GM04504 (cell line): ENCODE results near the gene TUBGCP6.

Experiments
- DNase-seq: peaks from one replicate; pipeline ENCODE4 v3.0.0-alpha.2; 2012; ENCODE audit warnings: low read depth

Gene TUBGCP6

DNA sequence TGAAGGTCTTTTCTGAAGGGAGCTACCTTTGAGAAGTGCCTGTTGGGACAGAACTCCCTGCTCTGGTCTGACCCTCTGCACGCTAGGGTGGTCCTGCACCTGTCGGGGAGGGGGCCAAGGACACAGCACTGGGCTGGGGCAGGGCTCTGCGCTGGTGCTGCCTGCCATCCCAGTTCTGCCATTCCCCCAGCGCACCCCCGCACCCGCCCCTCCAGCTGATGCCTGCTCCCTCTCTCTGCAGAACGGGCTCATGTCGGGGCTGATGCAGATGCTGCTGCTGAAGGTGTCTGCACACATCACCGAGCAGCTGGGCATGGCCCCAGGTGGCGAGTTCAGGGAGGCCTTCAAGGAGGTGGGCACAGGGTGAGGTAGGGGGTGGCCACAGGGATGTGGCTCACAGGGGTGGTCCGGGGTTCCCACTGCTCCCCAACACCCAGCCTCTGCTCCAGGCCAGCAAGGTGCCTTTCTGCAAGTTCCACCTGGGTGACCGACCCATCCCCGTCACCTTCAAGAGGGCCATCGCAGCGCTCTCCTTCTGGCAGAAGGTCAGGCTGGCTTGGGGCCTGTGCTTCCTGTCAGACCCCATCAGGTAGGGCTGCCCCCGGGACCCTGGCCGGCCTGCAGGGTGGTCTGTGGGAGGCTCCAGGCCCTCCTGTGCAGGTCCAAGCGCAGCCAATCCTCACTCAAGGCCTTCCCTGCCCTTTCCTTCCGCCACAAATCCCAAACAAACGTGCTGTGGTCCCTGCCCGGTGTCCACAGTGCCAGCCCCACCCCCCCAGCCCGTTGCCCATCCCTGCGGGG, 47.6 kb downstream of the TUBGCP6 start:
- DNase-seq = no peak

- no peak for DNase-seq
These were observed 48.6 kb downstream of the TUBGCP6 start for GRCh38 chr22:50196256-50196655.

- no peak for DNase-seq
These were observed 50.6 kb downstream of the TUBGCP6 start for GRCh38 chr22:50194037-50194805.

- DNase-seq = no peak
These were observed 51.2 kb downstream of the TUBGCP6 start for GRCh38 chr22:50193621-50194020.

DNA sequence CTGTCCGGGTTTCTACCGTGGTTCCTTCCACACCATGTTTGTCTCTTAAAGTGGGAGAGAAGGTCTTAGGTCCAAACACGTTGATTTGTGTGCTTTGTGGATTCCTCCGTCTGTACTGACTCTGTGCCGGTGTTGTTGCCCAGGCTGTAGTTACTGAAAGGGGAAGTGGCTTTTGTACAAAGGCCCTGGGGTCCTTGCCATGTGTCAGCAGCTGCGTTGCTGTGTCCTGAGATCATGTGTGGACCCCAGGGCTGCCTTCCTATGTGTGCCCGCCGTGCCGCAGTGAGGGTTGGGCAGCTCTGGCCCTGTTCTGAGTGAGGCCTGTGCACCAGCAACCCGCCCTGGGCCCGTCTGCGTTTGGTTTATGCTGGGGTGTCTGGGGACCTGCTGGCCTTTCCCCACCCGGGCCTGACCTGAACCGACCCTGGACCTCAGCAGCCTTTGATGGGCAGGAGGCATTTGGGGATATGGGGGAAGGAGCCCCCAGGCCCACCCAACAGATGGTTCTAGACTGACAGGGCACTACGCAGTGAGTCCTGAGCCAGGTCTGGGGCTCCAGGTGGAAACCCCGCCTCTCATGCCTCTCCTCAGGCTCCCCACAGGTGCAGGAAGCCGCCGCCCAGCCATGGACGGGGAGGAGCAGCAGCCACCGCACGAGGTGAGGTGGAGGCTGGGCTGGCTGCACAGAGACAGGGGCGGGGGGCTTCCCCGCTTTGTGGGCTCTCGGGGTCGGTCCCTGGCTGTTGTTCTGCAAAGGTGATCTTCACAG, 52.2 kb downstream of the TUBGCP6 start:
- DNase-seq = no peak

- DNase-seq = no peak
These were observed 53.7 kb downstream of the TUBGCP6 start for GRCh38 chr22:50190941-50191741.

DNA sequence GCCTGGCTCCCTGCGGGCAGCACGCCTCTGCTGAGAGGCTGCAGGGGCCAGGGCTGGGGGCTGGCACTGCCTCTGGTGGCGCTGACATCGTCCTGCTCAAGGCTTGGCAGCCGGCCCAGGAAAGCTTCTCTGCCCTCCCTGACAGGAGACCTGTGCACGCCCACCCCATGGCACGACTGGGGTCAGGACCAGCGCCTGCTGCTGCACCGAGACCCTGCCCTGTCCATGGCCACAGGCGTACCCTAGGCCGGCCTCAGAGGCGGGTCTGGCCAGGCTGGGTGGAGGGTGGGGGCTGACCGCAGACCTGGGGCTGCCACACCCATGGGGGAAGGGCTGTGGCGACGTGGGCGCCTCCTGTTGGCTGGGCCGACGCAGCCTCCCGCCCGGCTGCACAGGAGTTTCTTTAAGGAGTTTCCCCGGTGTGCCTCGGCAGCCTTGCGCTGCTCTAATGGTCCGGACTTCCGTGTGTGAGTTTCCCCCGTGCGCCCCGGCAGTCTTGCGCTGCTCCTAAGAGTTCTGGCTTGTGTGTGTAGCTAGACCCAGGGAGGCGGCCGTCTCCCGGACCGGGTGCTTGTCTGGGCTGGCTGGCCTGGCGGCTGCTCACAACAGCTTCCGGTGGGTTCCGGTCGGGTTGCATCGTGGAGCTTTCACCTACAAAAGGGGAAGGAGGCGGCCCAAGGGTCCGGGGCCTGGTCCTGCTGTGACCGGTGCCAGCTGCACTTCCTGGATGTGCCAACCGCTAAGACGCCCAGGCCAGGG, 54.5 kb downstream of the TUBGCP6 start:
- DNase-seq = no peak

DNA sequence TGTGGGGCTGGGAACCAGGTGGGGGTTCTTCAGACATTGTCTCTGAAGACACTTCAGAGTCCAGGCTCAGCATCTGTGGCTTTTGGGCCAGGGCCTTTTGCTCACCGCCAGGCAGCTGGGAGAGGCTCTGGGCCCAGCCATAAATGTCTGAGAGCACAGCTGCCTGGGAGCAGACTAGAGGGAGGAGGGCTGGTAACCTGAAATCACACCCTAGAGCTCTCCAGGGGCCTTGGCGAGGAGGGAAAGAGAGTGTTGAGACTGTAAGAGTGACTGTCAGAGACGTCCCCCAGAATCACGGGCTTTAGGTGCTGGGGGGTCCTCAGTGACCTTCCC, 55.0 kb downstream of the TUBGCP6 start:
- no peak for DNase-seq

GRCh38 chr22:50189184-50189848, 55.5 kb downstream of the TUBGCP6 start:
- no peak for DNase-seq

GRCh38 chr22:50188356-50188755, 56.5 kb downstream of the TUBGCP6 start:
- DNase-seq = no peak

GRCh38 chr22:50186761-50187523, 57.9 kb downstream of the TUBGCP6 start:
- no peak for DNase-seq

DNA sequence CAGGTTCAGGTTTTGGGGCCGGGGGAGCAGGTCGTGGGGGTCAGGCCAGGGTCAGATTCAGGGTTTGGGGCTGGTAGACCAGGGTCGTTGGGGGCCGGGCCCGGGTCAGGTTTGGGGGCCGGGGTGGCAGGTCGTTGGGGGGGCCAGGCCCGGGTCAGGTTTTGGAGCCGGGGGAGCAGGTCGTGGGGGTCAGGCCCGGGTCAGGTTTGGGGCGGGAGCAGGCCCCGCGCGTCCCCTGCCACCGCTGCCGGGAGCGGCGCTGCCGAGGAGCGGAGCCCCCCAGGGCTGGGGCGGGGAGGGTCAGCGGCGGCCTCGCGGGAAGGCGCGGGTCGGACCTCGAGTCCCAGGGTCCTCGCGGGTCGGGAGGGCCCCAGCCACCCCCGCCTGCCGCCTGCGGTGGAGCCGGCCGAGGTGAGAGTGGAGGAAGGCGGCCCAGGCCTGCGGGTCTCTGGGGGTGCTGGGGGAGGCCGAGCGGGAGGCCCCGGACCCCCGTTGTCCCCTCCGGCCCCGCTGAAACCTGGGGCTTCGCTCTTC, 58.6 kb downstream of the TUBGCP6 start:
- no peak for DNase-seq

GRCh38 chr22:50185375-50186087, 59.3 kb downstream of the TUBGCP6 start, which contains the start of gene TRABD:
Gene TRABD, plus strand, starts transcription at chr22:50185913. Its CDS starts 7,148 bp downstream, at chr22:50193061.
- DNase-seq = peak; percentile 73

DNA sequence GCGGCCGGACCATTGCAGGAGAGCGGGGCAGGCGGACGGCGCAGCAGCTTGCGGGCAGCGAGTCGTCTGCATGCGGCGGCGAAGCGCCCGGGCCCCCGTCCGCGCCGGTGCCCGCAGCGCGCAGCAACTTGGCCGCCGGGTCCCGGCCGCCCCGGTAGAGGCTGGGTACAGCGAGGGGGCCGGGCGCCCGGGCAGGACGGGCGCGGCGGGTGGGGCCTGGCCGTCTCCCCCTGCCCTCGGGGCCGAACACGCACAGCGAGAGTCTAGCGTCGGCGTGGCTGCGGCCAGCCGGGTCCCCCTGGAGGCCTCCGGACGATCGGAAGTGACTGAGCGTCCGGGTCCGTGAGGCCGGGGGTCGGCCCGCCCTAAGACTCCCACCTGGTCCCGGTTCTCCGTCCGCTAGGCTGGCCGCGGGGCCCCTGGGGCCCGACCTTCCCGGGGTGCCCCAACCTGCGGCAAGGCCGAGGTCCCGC, 59.9 kb downstream of the TUBGCP6 start:
- DNase-seq = no peak

DNA sequence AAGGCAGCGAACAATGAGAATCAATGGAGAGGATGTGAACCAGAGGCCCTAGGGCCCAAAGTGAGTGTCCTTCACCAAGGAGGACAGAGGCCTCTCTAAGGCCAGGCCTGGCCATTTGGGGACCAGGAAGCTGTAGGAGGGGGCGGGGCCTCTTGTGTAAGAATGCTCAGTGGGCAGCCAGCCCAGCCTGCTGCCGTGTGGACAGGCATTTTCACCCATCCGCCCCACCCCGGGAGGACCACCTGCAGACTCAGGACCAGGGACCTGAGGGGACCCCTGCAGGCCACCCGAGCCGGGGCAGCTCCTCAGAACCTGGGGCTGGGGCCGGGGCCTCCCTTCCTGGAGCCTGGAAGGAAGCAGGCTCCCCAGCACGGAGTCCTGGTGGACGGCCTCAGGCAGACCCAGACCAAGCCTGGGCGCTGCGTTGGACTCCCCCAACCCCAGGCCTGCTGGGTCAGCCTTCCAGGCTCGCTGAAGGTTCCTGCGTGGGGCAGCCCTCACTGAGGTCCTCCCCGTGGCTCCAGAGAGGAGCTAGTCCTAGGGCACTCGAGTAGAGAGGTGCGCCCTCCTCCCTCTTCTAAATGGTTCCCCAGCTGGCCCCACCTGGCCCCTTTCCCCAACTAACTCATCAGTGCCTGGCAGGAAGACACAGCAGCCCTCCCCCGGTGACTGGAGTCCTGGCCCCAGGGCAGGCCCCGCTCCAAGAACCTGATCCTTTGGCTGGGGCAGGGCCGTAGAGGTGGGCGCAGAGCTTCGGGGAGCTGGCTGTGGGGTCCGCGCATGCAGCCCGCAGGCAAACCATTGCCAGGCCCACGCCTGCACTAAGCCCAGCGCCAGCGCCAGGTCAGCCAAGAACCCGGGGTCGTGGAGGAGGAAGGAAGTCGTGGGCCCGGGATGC, 60.6 kb downstream of the TUBGCP6 start:
- DNase-seq = no peak

DNA sequence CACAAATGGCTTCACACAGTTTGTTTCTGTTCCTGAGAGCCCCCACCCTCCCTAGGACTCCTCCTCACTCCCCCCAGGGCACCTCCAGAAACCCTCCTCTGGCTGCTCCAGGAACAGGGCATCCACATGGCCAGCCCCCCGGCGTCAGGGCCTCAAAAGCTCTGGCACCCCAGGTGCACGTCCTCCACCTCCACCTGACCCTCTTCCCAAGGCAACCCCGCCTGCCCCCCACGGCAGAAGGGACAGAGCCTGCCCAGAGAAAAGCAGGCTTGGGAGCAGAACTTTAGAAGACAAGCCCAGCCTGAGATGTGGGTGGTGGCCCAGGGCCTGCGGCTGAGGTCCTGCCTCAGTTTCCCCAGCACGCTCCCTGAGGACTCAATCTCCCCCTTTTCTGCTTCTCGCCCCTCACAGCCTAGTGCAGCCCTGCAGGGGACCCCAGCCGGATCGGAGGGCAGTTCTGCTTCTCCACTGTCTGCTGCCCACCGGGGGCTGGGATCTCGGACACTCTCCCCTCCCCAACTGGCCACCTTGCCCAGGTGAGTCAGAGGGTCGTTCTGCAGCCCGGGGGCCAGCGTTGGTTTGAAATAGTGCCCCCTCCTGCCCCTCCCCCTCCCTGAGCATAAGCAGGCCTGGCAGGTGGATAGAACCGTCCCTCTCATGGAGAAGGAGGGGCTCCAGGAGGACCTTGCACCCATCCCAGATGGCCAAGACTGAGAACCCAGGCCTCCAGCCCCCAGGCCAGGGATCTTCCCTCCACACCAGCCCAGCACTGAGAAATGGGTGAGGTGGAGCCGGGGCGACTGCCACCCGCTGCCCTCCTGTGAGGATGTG, 61.5 kb downstream of the TUBGCP6 start:
- no peak for DNase-seq
